T-helper 2 cell treated with Interferon-gamma antibody and Interleukin-4, amounts not matched to agents 5 μg/mL and 100 μg/mL, for 36 hours (primary cell): Measurements from ENCODE around the gene CAMTA1.
"Not testable (repeated sequence)": the region's sequence is repeated elsewhere in the genome, so short reads cannot be mapped to it uniquely, and the experiment has no call there.

ENCODE experiments used
- DNase-seq: peaks from one replicate; pipeline ENCODE4 v3.0.0; 2021; ENCODE audit warnings: low spot score
- H3K27ac Mint-ChIP-seq: one replicate; pipeline ENCODE4 v1.8.0; 2021; ENCODE audit warnings: mild to moderate bottlenecking, mixed read lengths
- H3K27me3 Mint-ChIP-seq: one replicate; pipeline ENCODE4 v1.8.0; 2021; ENCODE audit warnings: low read depth, mixed read lengths
- H3K36me3 Mint-ChIP-seq: one replicate; pipeline ENCODE4 v1.8.0; 2021; ENCODE audit warnings: low read depth, mixed read lengths
- H3K4me1 Mint-ChIP-seq: one replicate; pipeline ENCODE4 v1.8.0; 2021; ENCODE audit warnings: low read depth, mixed read lengths
- H3K4me3 Mint-ChIP-seq: one replicate; pipeline ENCODE4 v1.8.0; 2022; ENCODE audit warnings: mild to moderate bottlenecking, moderate library complexity, mixed read lengths
- H3K9me3 Mint-ChIP-seq: one replicate; pipeline ENCODE4 v1.8.0; 2021; ENCODE audit warnings: mixed read lengths

Gene CAMTA1

GRCh38 chr1:7375329-7375728 lies 590.1 kb downstream of the CAMTA1 start:
- no peak for DNase-seq
- H3K36me3 Mint-ChIP-seq = no peaks in the 10 kb centered on the region
- H3K4me1 Mint-ChIP-seq = no peaks in the 10 kb centered on the region
- H3K9me3 Mint-ChIP-seq = no peaks in the 10 kb centered on the region
- H3K4me3 Mint-ChIP-seq = no peak overlapping the region
- no peak overlapping the region for H3K27ac Mint-ChIP-seq
- no peaks in the 10 kb centered on the region for H3K27me3 Mint-ChIP-seq

DNA sequence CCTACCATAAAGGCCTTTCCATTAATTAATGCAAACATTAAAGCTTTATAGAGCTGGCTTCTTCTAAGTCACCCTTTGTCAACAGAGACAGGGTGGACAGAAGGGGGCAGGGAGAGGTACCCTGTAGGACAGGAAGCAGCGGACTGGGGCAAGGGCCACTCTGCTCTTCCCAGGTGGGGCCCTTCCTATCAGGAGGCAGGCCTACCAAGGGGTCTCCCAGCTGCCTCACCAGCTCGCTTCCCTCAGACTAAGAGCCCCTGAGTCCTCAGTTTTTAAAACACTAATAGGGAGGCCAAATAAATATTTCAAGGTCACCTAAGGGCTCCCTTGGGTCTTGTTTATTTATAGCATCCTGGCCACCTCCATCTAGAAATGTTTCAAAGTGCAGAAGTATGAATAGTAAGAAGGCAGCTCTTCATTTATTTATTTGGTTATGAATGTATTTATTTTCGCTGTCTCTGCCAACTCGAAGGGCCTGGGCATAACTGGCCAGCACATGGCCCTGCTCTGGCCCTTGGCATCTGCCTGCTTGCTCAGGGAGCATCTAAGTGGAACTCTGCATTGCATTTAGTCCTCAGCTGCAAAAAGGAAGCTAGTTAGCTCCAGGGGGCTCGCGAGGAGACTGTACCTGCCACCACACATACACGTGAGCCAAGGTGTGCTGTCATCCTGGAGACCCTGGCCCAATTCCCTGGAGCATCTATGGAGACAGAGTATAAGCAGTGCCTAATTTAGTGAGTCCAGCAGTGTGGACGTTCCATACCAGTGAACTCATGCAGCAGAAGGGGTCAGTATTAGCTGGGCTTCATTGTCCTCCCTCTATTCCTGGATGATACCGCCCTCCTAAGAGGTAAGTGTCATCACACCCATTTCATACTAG lies 590.8 kb downstream of the CAMTA1 start:
- H3K9me3 Mint-ChIP-seq = no peaks in the 10 kb centered on the region
- H3K27ac Mint-ChIP-seq = no peak overlapping the region

GRCh38 chr1:7376676-7377075 lies 591.4 kb downstream of the CAMTA1 start:
- no peaks in the 10 kb centered on the region for H3K4me1 Mint-ChIP-seq
- H3K9me3 Mint-ChIP-seq = no peaks in the 10 kb centered on the region

More for the DNA sequence above, 590.8 kb downstream of the CAMTA1 start:
- no peaks in the 10 kb centered on the region for H3K27me3 Mint-ChIP-seq
- DNase-seq = no peak
- H3K36me3 Mint-ChIP-seq = no peaks in the 10 kb centered on the region
- no peak overlapping the region for H3K4me3 Mint-ChIP-seq
- H3K4me1 Mint-ChIP-seq = no peaks in the 10 kb centered on the region

DNA sequence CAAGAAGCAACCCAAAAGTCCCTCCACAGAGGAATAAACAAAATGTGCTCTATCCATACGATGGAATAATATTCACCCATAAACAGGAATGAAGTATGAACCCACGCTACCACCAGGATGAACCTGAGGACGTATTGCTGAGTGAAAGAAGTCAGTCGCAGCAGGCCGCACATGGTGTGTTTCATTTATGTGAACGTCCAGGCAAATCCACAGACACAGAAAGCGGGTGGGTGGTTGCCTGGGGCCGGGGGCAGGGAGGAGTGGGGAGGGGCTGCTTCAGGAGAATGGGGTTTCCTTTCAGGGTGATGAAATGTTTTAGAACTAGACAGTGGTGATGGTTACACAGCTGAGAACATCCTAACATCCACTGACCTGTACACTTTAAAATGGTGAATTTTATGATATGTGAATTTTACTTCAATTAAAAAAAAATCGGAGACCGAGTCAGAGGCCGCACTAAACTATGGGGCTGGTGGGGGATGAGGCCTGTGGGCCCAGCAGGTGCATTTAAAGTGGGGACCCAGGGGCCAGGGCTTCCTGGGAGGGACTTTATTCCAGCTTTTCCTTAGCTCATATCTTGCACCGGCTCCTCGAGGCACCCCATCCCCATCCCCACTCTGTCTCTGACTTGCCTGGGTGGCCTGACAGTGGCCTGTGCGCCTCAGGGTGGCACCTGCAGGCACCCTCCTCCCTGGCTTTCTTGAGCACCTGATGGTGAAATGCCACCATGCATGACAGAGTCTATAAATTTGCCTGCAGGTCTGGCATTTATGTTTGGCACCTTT lies 593.3 kb downstream of the CAMTA1 start:
- no peak for DNase-seq
- H3K27me3 Mint-ChIP-seq = no peaks in the 10 kb centered on the region
- no peaks in the 10 kb centered on the region for H3K4me1 Mint-ChIP-seq

More at GRCh38 chr1:7376676-7377075, 591.4 kb downstream of the CAMTA1 start:
- H3K4me3 Mint-ChIP-seq = no peak overlapping the region
- H3K36me3 Mint-ChIP-seq = no peaks in the 10 kb centered on the region
- H3K27ac Mint-ChIP-seq = no peak overlapping the region
- H3K27me3 Mint-ChIP-seq = no peaks in the 10 kb centered on the region
- DNase-seq = no peak

GRCh38 chr1:7379441-7379971 lies 594.3 kb downstream of the CAMTA1 start:
- Mint-ChIP-seq H3K9me3 (no peaks in the 10 kb centered on the region), H3K4me3 (no peak overlapping the region), H3K27ac (no peak overlapping the region), H3K36me3 (no peaks in the 10 kb centered on the region), H3K27me3 (no peaks in the 10 kb centered on the region), H3K4me1 (no peaks in the 10 kb centered on the region)
- no peak for DNase-seq

More for the DNA sequence above, 593.3 kb downstream of the CAMTA1 start:
- no peaks in the 10 kb centered on the region for H3K36me3 Mint-ChIP-seq
- H3K27ac Mint-ChIP-seq = no peak overlapping the region
- H3K4me3 Mint-ChIP-seq = no peak overlapping the region
- no peaks in the 10 kb centered on the region for H3K9me3 Mint-ChIP-seq

GRCh38 chr1:7380068-7380467 lies 594.8 kb downstream of the CAMTA1 start:
- H3K27ac Mint-ChIP-seq, H3K4me3 Mint-ChIP-seq, H3K36me3 Mint-ChIP-seq: not testable (repeated sequence)

DNA sequence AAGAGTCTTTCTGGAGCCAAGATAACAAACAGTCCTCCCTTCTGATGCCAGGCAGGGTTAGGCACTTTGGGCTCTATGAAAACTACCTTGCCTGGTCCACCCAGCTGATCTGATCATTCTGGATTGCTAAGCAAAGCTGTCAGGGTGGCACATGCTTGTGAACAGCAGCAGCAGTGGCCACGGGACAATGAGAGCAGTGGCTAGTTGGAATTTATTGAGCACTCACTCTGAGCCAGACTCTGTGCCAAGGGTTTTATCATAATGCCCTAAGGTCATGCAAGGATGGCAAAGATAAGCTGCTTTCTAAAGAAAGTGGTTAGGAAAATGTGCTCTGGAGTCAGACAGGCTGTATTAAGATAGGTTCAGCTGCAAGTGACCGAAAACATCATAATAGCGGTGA lies 595.5 kb downstream of the CAMTA1 start:
- H3K27ac Mint-ChIP-seq = no peak overlapping the region
- no peaks in the 10 kb centered on the region for H3K9me3 Mint-ChIP-seq
- no peak overlapping the region for H3K4me3 Mint-ChIP-seq
- H3K27me3 Mint-ChIP-seq = no peaks in the 10 kb centered on the region
- no peaks in the 10 kb centered on the region for H3K36me3 Mint-ChIP-seq
- no peaks in the 10 kb centered on the region for H3K4me1 Mint-ChIP-seq
- DNase-seq = no peak

More at GRCh38 chr1:7380068-7380467, 594.8 kb downstream of the CAMTA1 start:
- H3K27me3 Mint-ChIP-seq, H3K9me3 Mint-ChIP-seq, H3K4me1 Mint-ChIP-seq, DNase-seq: not testable (repeated sequence)

GRCh38 chr1:7381729-7382128 lies 596.5 kb downstream of the CAMTA1 start:
- not testable (repeated sequence) for H3K4me3 Mint-ChIP-seq, H3K36me3 Mint-ChIP-seq, H3K27ac Mint-ChIP-seq, DNase-seq, H3K4me1 Mint-ChIP-seq, H3K27me3 Mint-ChIP-seq, H3K9me3 Mint-ChIP-seq

- no peaks in the 10 kb centered on the region for H3K27me3 Mint-ChIP-seq
- H3K36me3 Mint-ChIP-seq = no peaks in the 10 kb centered on the region
- DNase-seq = no peak
- H3K9me3 Mint-ChIP-seq = no peaks in the 10 kb centered on the region
- no peaks in the 10 kb centered on the region for H3K4me1 Mint-ChIP-seq
- H3K27ac Mint-ChIP-seq = no peak overlapping the region
- no peak overlapping the region for H3K4me3 Mint-ChIP-seq
Observed at GRCh38 chr1:7382971-7383370, 597.7 kb downstream of the CAMTA1 start.

DNA sequence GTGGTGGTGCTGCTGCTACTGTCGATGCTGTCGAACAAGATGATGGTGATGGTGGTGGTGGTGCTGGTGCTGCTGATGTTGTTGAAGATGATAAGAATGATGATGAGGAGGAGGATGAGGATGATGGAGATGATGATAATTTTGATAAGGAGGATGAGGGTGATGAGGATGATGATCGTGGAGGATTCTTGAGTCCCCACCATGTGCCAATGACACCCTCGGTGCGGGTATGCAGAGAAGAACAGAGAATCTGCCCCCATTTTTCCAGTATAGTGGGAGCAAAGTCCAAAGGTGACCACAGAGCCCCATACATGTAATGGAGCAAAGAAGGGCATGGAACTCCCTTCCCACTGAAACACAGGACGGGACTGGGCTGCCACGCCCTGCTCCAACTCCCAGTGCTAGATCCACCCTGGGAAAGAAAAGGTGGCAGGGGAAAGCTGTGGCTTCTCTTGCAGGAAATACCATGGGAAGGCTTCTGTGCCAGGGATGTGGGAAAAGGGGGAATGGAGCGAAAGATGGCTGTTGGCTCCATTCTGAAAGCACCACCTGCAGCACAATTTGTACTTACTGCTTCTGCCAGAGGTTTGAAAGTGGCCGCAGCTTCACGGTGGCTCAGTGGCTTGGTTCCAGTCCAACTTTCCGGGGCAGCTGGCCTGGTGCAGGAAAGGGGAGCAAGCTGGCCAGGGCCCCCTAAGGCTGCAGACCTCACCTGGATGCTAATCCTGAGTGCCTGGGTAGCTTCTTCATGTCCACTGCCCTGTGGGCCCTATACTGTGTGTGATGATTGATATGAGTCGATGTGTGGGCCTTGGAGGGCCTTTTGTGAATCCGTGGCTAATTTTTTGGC lies 598.6 kb downstream of the CAMTA1 start:
- no peaks in the 10 kb centered on the region for H3K4me1 Mint-ChIP-seq
- no peaks in the 10 kb centered on the region for H3K9me3 Mint-ChIP-seq
- H3K27ac Mint-ChIP-seq = no peak overlapping the region
- DNase-seq = no peak
- H3K36me3 Mint-ChIP-seq = no peaks in the 10 kb centered on the region
- H3K4me3 Mint-ChIP-seq = no peak overlapping the region
- no peaks in the 10 kb centered on the region for H3K27me3 Mint-ChIP-seq

GRCh38 chr1:7384679-7385078 lies 599.4 kb downstream of the CAMTA1 start:
- no peak for DNase-seq
- Mint-ChIP-seq H3K36me3 (no peaks in the 10 kb centered on the region), H3K4me3 (no peak overlapping the region), H3K9me3 (no peaks in the 10 kb centered on the region), H3K4me1 (no peaks in the 10 kb centered on the region), H3K27ac (no peak overlapping the region), H3K27me3 (no peaks in the 10 kb centered on the region)

DNA sequence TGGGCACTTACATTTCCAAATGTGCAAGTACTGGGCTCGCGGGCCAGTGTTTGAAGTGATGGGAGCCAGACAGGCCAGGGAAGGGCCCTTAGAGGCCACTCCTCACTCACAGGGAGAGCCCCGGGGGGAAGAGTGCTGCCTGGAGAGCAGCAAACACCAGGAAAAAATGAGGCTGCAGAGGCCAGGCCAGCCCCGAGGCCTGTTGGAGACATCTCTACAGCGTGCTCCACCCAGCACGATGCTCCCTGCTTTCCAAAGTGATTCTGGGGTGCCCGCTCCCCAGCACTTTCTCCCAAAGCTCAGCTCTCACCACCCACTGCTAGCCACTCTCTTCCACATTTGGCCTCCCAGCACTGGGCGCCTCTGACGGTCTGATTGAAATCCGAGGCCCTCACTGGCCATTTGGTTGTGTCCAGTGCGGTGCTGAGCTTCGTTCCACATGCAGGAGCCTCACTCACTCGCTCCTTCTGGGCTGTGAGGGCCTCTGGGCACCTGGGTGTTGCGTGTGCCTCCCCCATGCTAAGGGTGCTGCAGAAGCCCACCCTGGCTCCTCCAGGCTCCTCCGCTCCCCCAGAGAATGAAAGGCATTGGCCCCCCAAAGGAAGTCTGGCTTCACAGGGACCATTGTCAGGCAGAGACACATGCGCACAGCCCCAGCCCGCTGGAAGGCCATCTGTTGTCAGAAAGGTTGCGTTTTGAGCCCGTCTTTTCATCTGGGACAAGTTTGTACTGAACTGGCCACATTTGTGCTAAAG lies 600.4 kb downstream of the CAMTA1 start:
- H3K27ac Mint-ChIP-seq = no peak overlapping the region

More for the DNA sequence above, 600.4 kb downstream of the CAMTA1 start:
- no peak for DNase-seq
- Mint-ChIP-seq H3K4me3 (no peak overlapping the region), H3K36me3 (no peaks in the 10 kb centered on the region), H3K9me3 (no peaks in the 10 kb centered on the region), H3K27me3 (no peaks in the 10 kb centered on the region), H3K4me1 (no peaks in the 10 kb centered on the region)
